GM21576 (cell line): ENCODE results near the gene STIP1.
A peak's percentile ranks its signal among the peaks of the same experiment; 100 is the strongest.

ENCODE experiments used
- ATAC-seq: cut with Tn5 transposase; IDR thresholded peaks from one replicate; pipeline ENCODE4 v1.9.1; 2021; ENCODE audit warnings: mild to moderate bottlenecking, moderate library complexity; ENCODE audit not compliant: unreplicated experiment

STIP1 gene

GRCh38 chr11:64220271-64220670 lies 34.3 kb downstream of the STIP1 start:
- ATAC-seq: no peak

GRCh38 chr11:64220798-64221197 lies 34.8 kb downstream of the STIP1 start:
- ATAC-seq: no peak

GRCh38 chr11:64222651-64223000 lies 36.7 kb downstream of the STIP1 start:
- ATAC-seq: no peak

DNA sequence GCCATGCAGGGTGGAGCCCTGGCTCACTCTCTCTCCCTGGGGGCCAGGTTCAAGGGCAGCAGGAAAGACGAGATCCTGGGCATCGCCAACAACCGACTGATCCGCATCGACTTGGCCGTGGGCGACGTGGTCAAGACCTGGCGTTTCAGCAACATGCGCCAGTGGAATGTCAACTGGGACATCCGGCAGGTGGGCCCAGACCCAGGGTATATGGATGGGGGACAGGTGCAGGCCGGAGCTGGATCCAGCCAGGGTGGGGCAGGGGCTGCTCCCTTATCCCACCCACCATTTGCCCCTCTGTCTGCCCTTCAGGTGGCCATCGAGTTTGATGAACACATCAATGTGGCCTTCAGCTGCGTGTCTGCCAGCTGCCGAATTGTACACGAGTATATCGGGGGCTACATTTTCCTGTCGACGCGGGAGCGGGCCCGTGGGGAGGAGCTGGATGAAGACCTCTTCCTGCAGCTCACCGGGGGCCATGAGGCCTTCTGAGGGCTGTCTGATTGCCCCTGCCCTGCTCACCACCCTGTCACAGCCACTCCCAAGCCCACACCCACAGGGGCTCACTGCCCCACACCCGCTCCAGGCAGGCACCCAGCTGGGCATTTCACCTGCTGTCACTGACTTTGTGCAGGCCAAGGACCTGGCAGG lies 37.2 kb downstream of the STIP1 start:
- no peak for ATAC-seq

- no peak for ATAC-seq
Measured at GRCh38 chr11:64224151-64224890, 38.4 kb downstream of the STIP1 start.

GRCh38 chr11:64224891-64225607 lies 39.1 kb downstream of the STIP1 start:
- no peak for ATAC-seq

DNA sequence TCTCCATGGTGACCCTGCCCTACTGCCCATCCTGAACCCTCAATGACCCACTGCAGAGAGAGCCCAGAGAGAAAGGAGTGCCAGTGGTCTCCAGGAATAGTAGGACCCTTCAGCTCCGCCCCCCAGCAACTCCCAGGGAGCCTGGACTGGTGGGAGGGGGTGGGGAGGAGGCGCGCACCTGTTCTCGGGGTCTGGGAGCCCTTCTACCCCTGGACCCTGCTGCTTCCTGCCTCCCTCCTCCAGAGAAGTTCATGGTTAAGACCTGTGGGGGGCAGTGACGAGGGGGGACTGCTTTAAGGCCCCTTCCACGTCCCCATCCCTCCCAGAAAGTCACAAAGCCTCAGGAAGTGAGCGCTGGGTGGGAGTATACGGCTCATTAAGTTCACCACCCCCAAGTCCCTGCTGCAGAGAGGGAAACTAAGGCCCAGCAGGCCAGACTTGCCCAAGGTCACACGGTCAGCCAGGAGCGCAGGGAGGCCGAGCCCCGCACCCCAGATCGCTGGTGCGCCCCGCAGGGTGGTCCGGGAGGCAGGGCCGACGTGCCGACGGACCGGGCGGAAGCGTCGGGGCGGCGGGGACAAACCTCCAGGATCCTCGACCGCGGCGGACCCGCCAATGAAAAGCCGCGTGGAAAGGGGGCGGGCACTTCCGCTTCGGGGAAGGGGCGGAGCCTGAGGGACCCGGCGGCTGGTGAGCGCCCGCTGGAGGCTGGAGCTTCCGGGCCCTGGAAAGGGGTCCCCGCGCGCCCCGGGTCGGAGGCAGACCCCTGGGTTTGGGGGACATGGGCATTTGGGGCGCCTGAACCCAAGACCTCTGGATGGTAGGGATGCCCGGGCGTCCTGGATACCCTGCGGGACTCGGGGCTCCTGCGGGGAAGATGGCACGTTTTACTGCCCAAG lies 39.9 kb downstream of the STIP1 start, which contains the start of the genes NUDT22 and TRPT1:
TSS of gene NUDT22 (plus strand) at position 667 of the 899 bp plus-strand sequence. CDS start 379 bp downstream, outside the sequence.
TSS of gene TRPT1 (minus strand) at position 579 of the 899 bp plus-strand sequence. CDS start at position 253, 326 bp downstream.
- peak; percentile 36 for ATAC-seq

DNA sequence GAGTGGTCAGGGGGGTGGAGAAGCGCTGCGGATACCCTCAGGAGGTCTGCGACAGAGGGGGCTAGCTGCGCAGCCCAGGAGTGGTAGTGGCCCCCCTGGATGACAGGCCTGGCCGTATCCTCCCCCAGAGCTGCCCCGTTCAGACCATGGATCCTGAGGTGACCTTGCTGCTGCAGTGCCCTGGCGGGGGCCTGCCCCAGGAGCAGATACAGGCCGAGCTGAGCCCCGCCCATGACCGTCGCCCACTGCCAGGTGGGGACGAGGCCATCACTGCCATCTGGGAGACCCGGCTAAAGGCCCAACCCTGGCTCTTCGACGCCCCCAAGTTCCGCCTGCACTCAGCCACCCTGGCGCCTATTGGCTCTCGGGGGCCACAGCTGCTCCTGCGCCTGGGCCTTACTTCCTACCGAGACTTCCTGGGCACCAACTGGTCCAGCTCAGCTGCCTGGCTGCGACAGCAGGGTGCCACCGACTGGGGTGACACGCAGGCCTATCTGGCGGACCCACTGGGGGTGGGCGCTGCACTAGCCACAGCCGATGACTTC lies 40.6 kb downstream of the STIP1 start:
- no peak for ATAC-seq

GRCh38 chr11:64227405-64227956 lies 41.5 kb downstream of the STIP1 start:
- no peak for ATAC-seq

GRCh38 chr11:64229090-64229743 lies 43.2 kb downstream of the STIP1 start:
- ATAC-seq: no peak

DNA sequence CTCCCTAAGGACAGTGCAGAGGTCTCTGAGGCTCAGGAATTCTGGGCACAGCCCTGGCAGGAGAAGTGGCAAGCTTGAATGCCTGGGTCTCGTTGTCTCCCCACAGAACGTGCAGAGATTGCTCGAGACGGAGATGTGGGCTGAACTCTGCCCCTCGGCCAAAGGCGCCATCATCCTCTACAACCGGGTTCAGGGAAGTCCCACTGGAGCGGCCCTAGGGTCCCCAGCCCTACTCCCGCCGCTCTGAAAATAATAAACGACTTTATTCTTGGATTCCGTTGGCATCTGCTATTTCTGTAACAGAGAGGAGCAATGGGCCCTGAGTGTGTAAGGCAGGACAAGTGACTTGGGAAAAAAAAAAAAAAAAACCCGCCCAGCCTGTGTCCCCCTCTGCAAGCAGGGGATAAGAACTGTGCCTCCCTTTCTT lies 43.8 kb downstream of the STIP1 start:
- no peak for ATAC-seq

- peak; percentile 44 for ATAC-seq
Measured at GRCh38 chr11:64230171-64230984, 44.4 kb downstream of the STIP1 start, which contains the start of gene DNAJC4. Gene DNAJC4 (plus strand): TSS chr11:64230548. CDS start chr11:64230855, 307 bp downstream.

DNA sequence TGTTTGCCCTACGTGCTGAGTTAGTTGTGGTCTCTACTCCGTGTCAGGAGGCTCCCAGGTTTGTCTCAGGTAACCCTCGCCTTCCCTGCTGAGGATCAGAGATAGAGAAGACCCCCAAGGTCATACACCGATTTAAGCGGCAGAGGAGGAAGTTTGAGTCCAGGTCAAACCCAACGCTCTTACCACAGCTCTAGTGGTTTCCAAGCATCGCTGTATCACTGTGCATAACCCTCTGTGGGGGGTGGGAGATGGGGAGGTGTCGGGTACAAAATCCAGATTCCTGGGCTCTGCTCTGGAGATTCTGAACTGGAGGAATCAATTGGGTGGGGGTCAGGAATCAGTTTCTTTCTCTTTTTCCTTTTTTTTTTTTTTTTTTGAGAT lies 45.0 kb downstream of the STIP1 start:
- ATAC-seq: no peak

DNA sequence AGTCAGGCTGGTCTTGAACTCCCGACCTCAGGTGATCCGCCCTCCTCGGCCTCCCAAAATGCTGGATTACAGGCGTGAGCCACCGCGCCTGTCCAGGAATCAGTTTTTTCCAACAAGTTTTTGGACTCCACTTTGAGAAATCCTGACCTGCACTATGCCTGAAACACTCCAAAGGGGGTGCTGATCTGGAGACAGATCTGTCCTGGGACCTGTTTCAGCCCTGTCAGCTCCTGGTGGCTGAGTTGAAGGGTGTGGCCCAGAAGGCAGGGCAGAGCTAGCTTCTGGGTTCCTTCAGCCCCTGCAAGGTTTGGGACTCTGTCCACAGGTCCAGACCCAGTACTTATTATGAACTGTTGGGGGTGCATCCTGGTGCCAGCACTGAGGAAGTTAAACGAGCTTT lies 45.6 kb downstream of the STIP1 start:
- no peak for ATAC-seq

- ATAC-seq: no peak
Measured at GRCh38 chr11:64232182-64232966, 46.4 kb downstream of the STIP1 start.

GRCh38 chr11:64232967-64233315 lies 47.0 kb downstream of the STIP1 start:
- no peak for ATAC-seq

DNA sequence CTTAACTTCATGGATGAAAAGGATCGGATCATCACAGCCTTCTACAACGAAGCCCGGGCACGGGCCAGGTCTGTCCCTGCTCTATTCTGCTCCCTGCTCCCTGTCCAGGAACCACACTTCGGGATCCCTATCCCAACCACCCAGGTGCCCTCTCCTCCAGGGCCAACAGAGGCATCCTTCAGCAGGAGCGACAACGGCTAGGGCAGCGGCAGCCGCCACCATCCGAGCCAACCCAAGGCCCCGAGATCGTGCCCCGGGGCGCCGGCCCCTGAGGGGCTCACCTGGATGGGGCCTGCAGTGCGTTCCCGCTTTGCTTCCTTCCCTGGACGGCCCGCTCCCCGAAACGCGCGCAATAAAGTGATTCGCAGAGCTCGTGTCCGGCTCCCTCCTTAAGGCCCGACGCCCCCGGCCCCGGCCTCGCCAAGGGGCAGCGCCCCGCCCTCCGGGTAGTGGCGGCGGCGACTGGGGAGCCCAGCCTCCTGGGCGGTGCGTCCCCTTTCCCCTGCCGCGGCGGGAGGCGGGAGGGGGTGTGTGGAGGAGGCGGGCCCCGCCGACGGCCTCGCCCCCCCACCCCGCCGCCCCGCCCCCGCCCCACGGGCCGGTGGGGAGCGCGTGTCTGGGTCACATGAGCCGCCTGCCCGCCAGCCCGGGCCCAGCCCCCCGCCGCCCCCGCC lies 48.1 kb downstream of the STIP1 start, which contains the start of gene VEGFB:
TSS of gene VEGFB (plus strand) at position 672 of the 674 bp plus-strand sequence. CDS start 250 bp downstream, outside the sequence.
- peak; percentile 26 for ATAC-seq
